Fibroblast of skin of back (primary cell): Measurements from ENCODE around the gene RNF167.

ENCODE experiments used
- DNase-seq: peaks from one replicate; pipeline ENCODE4 v3.0.0-alpha.2; 2013

Gene RNF167

DNA sequence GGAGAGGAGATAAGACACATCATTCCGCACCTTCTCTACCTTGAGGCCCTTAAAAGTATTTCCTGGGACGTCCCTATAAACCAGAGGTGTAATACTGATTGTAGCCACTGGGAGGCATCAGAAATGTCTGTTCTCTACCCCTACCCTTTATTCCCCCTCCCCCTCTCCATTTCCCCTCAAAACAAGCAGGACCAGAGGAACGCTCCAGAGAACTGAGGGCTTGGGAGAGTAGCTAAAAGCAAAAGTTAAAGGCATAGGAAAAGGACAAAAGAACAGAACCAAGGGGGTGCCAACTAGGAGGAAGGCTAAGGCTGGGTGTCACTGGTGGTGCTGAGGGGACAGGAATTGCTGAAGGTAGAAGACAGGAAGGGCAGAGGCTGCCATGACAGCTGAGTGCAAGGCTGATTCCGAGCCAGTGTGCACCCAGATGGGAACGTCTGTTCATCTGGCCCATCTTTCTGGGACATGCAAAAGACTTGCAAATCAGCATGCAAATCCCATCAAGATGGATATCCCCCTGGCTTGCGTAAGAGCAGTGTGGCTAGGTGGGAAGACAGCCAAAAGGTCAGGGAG is 40.7 kb downstream of the RNF167 start:
- DNase-seq: peak; percentile 65

- no peak for DNase-seq
Measured at GRCh38 chr17:4982305-4982704, 42.2 kb downstream of the RNF167 start.

DNA sequence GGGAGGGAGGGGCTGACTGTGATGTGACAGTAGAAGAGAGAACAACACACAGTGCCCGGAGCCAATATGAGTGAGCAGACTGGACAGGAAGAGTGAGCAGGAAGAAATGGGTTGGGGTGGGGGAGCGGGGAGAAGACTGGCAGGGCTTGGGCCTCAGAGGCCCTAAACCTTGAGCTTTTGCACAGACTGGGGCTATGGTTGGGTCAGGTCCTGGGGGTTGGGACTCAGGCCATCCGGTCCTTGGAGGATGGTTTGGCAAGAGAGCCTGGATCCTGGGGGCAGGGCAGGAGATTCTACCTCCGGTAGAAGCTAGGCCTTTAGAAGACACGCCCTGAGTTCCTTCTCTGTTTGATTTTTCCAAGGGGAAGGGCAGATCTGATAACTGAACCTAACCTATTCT is 46.3 kb downstream of the RNF167 start:
- peak; percentile 19 for DNase-seq

- DNase-seq: peak; percentile 84
Measured at GRCh38 chr17:4986951-4987766, 47.1 kb downstream of the RNF167 start, which contains the start of gene CAMTA2. TSS of gene CAMTA2 (minus strand) at chr17:4987675. CDS start at chr17:4986222, 1,453 bp downstream.

GRCh38 chr17:4987767-4988567 is 47.9 kb downstream of the RNF167 start:
- DNase-seq: peak; percentile 42

GRCh38 chr17:4994081-4994595 is 54.1 kb downstream of the RNF167 start:
- peak; percentile 18 for DNase-seq
